ENCODE measurements around the gene CAMTA1.
"Not testable (repeated sequence)": the region's sequence is repeated elsewhere in the genome, so short reads cannot be mapped to it uniquely, and the experiment has no call there.

Gene CAMTA1

GRCh38 chr1:7128293-7128692 lies 343.0 kb downstream of the CAMTA1 start:
- no peak for DNase-seq

GRCh38 chr1:7130127-7130526 lies 344.9 kb downstream of the CAMTA1 start:
- DNase-seq, result no peak

GRCh38 chr1:7135493-7135892 lies 350.2 kb downstream of the CAMTA1 start:
- DNase-seq, result no peak

- DNase-seq, result no peak
Measured at GRCh38 chr1:7136166-7136953, 351.1 kb downstream of the CAMTA1 start.

GRCh38 chr1:7140251-7140650 lies 355.0 kb downstream of the CAMTA1 start:
- DNase-seq, result no peak

GRCh38 chr1:7145947-7146346 lies 360.7 kb downstream of the CAMTA1 start:
- no peak for DNase-seq

GRCh38 chr1:7146710-7147109 lies 361.5 kb downstream of the CAMTA1 start:
- DNase-seq, result no peak

GRCh38 chr1:7147581-7148282 lies 362.5 kb downstream of the CAMTA1 start:
- DNase-seq, result not testable (repeated sequence)

- DNase-seq, result no peak
Measured at GRCh38 chr1:7149080-7149838, 364.0 kb downstream of the CAMTA1 start.

GRCh38 chr1:7150724-7151280 lies 365.5 kb downstream of the CAMTA1 start:
- DNase-seq, result no peak

GRCh38 chr1:7151978-7152377 lies 366.7 kb downstream of the CAMTA1 start:
- no peak for DNase-seq

GRCh38 chr1:7152655-7153054 lies 367.4 kb downstream of the CAMTA1 start:
- no peak for DNase-seq

GRCh38 chr1:7153464-7153863 lies 368.2 kb downstream of the CAMTA1 start:
- DNase-seq, result no peak

GRCh38 chr1:7159116-7159781 lies 374.0 kb downstream of the CAMTA1 start:
- no peak for DNase-seq

- DNase-seq, result not testable (repeated sequence)
Measured at GRCh38 chr1:7168554-7168953, 383.3 kb downstream of the CAMTA1 start.

GRCh38 chr1:7171168-7171567 lies 385.9 kb downstream of the CAMTA1 start:
- no peak for DNase-seq

GRCh38 chr1:7171574-7171973 lies 386.3 kb downstream of the CAMTA1 start:
- DNase-seq, result no peak

- DNase-seq, result no peak
Measured at GRCh38 chr1:7172804-7173203, 387.6 kb downstream of the CAMTA1 start.

GRCh38 chr1:7174561-7174960 lies 389.3 kb downstream of the CAMTA1 start:
- no peak for DNase-seq

- no peak for DNase-seq
Measured at GRCh38 chr1:7174980-7175906, 390.0 kb downstream of the CAMTA1 start.

- DNase-seq, result no peak
Measured at GRCh38 chr1:7177021-7177420, 391.8 kb downstream of the CAMTA1 start.

All from GOT3 (cell line).